Ishikawa (cell line): ENCODE measurements around the gene OR2AE1.

Experiments used
- TF ChIP-seq, protein P1 (sequence below): IDR thresholded peaks from 2 replicates; pipeline ENCODE4 v1.6.1; 2012
- TF ChIP-seq, protein P2 (sequence below): IDR thresholded peaks from 2 replicates; pipeline ENCODE4 v1.6.1; 2012; ENCODE audit warnings: low read depth, mild to moderate bottlenecking

DNA sequence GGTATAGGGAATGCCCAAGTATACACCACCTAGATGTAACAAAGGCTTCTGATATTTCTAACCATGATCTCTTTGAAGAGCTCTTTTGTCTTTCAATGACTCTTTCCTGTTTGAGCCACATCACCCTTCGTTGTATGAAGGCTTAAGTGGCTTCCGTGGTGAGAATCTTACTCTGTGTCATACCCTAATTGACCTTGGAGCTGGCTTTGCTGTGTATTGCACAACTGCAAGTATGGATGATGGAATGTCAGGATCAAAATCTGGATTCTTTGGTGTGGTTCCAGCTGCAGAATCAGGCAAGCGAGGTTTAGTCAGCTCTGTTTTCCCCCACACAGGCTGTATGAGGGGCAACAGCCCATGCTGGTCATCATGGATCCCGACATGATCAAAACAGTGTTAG lies 33.0 kb downstream of the OR2AE1 start:
- TF ChIP-seq, protein P1, sequence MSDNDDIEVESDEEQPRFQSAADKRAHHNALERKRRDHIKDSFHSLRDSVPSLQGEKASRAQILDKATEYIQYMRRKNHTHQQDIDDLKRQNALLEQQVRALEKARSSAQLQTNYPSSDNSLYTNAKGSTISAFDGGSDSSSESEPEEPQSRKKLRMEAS, result no peak
- TF ChIP-seq, protein P2, sequence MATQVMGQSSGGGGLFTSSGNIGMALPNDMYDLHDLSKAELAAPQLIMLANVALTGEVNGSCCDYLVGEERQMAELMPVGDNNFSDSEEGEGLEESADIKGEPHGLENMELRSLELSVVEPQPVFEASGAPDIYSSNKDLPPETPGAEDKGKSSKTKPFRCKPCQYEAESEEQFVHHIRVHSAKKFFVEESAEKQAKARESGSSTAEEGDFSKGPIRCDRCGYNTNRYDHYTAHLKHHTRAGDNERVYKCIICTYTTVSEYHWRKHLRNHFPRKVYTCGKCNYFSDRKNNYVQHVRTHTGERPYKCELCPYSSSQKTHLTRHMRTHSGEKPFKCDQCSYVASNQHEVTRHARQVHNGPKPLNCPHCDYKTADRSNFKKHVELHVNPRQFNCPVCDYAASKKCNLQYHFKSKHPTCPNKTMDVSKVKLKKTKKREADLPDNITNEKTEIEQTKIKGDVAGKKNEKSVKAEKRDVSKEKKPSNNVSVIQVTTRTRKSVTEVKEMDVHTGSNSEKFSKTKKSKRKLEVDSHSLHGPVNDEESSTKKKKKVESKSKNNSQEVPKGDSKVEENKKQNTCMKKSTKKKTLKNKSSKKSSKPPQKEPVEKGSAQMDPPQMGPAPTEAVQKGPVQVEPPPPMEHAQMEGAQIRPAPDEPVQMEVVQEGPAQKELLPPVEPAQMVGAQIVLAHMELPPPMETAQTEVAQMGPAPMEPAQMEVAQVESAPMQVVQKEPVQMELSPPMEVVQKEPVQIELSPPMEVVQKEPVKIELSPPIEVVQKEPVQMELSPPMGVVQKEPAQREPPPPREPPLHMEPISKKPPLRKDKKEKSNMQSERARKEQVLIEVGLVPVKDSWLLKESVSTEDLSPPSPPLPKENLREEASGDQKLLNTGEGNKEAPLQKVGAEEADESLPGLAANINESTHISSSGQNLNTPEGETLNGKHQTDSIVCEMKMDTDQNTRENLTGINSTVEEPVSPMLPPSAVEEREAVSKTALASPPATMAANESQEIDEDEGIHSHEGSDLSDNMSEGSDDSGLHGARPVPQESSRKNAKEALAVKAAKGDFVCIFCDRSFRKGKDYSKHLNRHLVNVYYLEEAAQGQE, result no peak
